ENCODE measurements around the gene PSMA2.

GRCh38 chr7:42953994-42954393 lies 22.0 kb upstream of the PSMA2 start:
- TF ChIP-seq CTCF (IDR thresholded peaks at IDR 0.05), result no peak
- no peak for TF ChIP-seq POLR2A (IDR thresholded peaks at IDR 0.05)
